IMR-90 (cell line): ENCODE data around the gene ARHGAP31. TPM values are rescaled to one million over a fixed set of nuclear protein-coding genes. Genes with fewer than 3 reads are reported as not detected.

ENCODE experiments used
- ATAC-seq: fragments of 200-7000 bp; cut with Tn5 transposase; 2 replicates; pipeline ENCODE4 v1.9.1; 2020; ENCODE audit warnings: low read depth, mild to moderate bottlenecking, moderate library complexity
- BruUV-seq: library from RNA; stranded (reverse); fragments of 400-500 nt; replicated peaks from 2 replicates; lab custom pipeline; 2021; lab: Mats Ljungman, UMichigan
- CTCF ChIA-PET: fragments of 300-600 bp; formaldehyde crosslinking; extraction: SDS; loops from one replicate; lab custom pipeline; 2021; ENCODE audit warnings: antibody characterized with exemption; lab: Yijun Ruan, JAX
- POLR2A ChIA-PET: fragments of 300-600 bp; sonication (Branson Sonifier 250); formaldehyde crosslinking; loops from one replicate; lab custom pipeline; 2022; ENCODE audit warnings: antibody characterized with exemption; ENCODE audit not compliant: unreplicated experiment; lab: Charles Lee
- DNase-seq: peaks from one replicate; pipeline ENCODE4 v3.0.0; 2013
- H2AFZ ChIP-seq: replicated peaks from 2 replicates; pipeline ENCODE3; 2013; ENCODE audit warnings: low read length, mild to moderate bottlenecking; ENCODE audit not compliant: poor library complexity
- H2AK5ac ChIP-seq: 2 replicates; pipeline ENCODE4 v1.6.1; 2013; ENCODE audit warnings: low read depth, low read length, inconsistent platforms
- H2AK9ac ChIP-seq: replicated peaks from 2 replicates; pipeline ENCODE3; 2013; ENCODE audit warnings: mild to moderate bottlenecking, low read depth, low read length, moderate library complexity; ENCODE audit not compliant: poor library complexity
- H2BK120ac ChIP-seq: 2 replicates; pipeline ENCODE4 v1.6.1; 2013; ENCODE audit warnings: low read depth, low read length, inconsistent platforms
- H2BK15ac ChIP-seq: 3 replicates; pipeline ENCODE4 v1.6.1; 2013; ENCODE audit warnings: low read depth, low read length, inconsistent platforms
- H2BK20ac ChIP-seq: 2 replicates; pipeline ENCODE4 v1.6.1; 2013; ENCODE audit warnings: low read depth, mild to moderate bottlenecking, inconsistent platforms, low read length, moderate library complexity
- H2BK5ac ChIP-seq: 2 replicates; pipeline ENCODE4 v1.6.1; 2013; ENCODE audit warnings: mild to moderate bottlenecking, low read depth, low read length, inconsistent platforms; ENCODE audit not compliant: poor library complexity, severe bottlenecking
- H3K14ac ChIP-seq: replicated peaks from 2 replicates; pipeline ENCODE4 v1.6.1; 2013; ENCODE audit warnings: low read depth, low read length, inconsistent platforms
- H3K18ac ChIP-seq: 2 replicates; pipeline ENCODE4 v1.6.1; 2013; ENCODE audit warnings: low read depth, low read length, control low read depth
- H3K23ac ChIP-seq: 2 replicates; pipeline ENCODE4 v1.6.1; 2013; ENCODE audit warnings: low read depth, low read length, inconsistent platforms
- H3K27ac ChIP-seq: 2 replicates; pipeline ENCODE4 v1.5.1; 2013; ENCODE audit warnings: mild to moderate bottlenecking, control low read depth, low read length; ENCODE audit not compliant: insufficient read depth
- H3K27me3 ChIP-seq: 2 replicates; pipeline ENCODE4 v1.6.1; 2013; ENCODE audit warnings: low read length; ENCODE audit not compliant: control insufficient read depth, insufficient read depth
- H3K36me3 ChIP-seq: 2 replicates; pipeline ENCODE4 v1.6.1; 2013; ENCODE audit warnings: low read length, mixed read lengths; ENCODE audit not compliant: control insufficient read depth, insufficient read depth
- H3K4ac ChIP-seq: 2 replicates; pipeline ENCODE4 v1.6.1; 2013; ENCODE audit warnings: low read depth, low read length, inconsistent platforms
- H3K4me1 ChIP-seq: 2 replicates; pipeline ENCODE4 v1.6.1; 2013; ENCODE audit warnings: low read length, mixed read lengths; ENCODE audit not compliant: control insufficient read depth, insufficient read depth
- H3K4me2 ChIP-seq: 2 replicates; pipeline ENCODE4 v1.6.1; 2013; ENCODE audit warnings: low read depth, mild to moderate bottlenecking, control low read depth, low read length, moderate library complexity
- H3K4me3 ChIP-seq: 2 replicates; pipeline ENCODE4 v1.5.1; 2013; ENCODE audit warnings: low read depth, mild to moderate bottlenecking, control low read depth, low read length, moderate library complexity; ENCODE audit not compliant: insufficient read depth
- H3K56ac ChIP-seq: 2 replicates; pipeline ENCODE4 v1.6.1; 2013; ENCODE audit warnings: low read length, inconsistent platforms; ENCODE audit not compliant: insufficient read depth; ENCODE audit errors: extremely low read depth
- H3K79me1 ChIP-seq, 2 experiments: 2 replicates each; pipeline ENCODE4 v1.6.1; 2013; ENCODE audit warnings: low read length in 2 of 2, inconsistent platforms in 1 of 2, low read depth in 1 of 2
- H3K9ac ChIP-seq: 2 replicates; pipeline ENCODE4 v1.6.1; 2013; ENCODE audit warnings: low read depth, low read length, control low read depth
- H3K9me1 ChIP-seq: 2 replicates; pipeline ENCODE4 v1.6.1; 2013; ENCODE audit warnings: low read length, inconsistent platforms; ENCODE audit not compliant: insufficient read depth
- H3K9me3 ChIP-seq: 2 replicates; pipeline ENCODE4 v1.6.1; 2013; ENCODE audit warnings: low read length; ENCODE audit not compliant: control insufficient read depth, insufficient read depth
- H4K20me1 ChIP-seq: 2 replicates; pipeline ENCODE4 v1.6.1; 2013; ENCODE audit warnings: low read length, inconsistent platforms; ENCODE audit not compliant: insufficient read depth
- H4K5ac ChIP-seq: 2 replicates; pipeline ENCODE4 v1.6.1; 2013; ENCODE audit warnings: mild to moderate bottlenecking, low read depth, low read length, control low read depth
- H4K8ac ChIP-seq, 2 experiments: 2 replicates each; pipeline ENCODE4 v1.6.1; 2013; ENCODE audit warnings: low read depth in 2 of 2, low read length in 2 of 2, control low read depth in 1 of 2, inconsistent platforms in 1 of 2
- H4K91ac ChIP-seq: 2 replicates; pipeline ENCODE4 v1.6.1; 2013; ENCODE audit warnings: low read depth, low read length, inconsistent platforms; ENCODE audit not compliant: insufficient read depth
- BHLHE40 ChIP-seq: fragments of 150-350 bp; IDR thresholded peaks from 2 replicates; pipeline ENCODE4 v1.6.1; 2016; ENCODE audit warnings: mild to moderate bottlenecking, low read depth, low read length
- CHD1 ChIP-seq: IDR thresholded peaks from 2 replicates; pipeline ENCODE4 v1.6.1; 2012; ENCODE audit warnings: low read depth, low read length, improper control_type of control experiment
- FOS ChIP-seq: fragments of 150-350 bp; IDR thresholded peaks from 2 replicates; pipeline ENCODE4 v1.6.1; 2016; ENCODE audit warnings: low read depth, low read length
- POLR2A ChIP-seq: IDR thresholded peaks from 2 replicates; pipeline ENCODE4 v1.6.1; 2012; ENCODE audit warnings: mild to moderate bottlenecking, low read depth, low read length
- RCOR1 ChIP-seq: IDR thresholded peaks from 2 replicates; pipeline ENCODE4 v1.6.1; 2012; ENCODE audit warnings: mild to moderate bottlenecking, low read length, improper control_type of control experiment; ENCODE audit not compliant: insufficient replicate concordance
- RFX5 ChIP-seq: IDR thresholded peaks from 2 replicates; pipeline ENCODE4 v1.8.0; 2012; ENCODE audit warnings: low read depth, mild to moderate bottlenecking, low read length, moderate library complexity
- SMC3 ChIP-seq: fragments of 150-350 bp; IDR thresholded peaks from 2 replicates; pipeline ENCODE4 v1.6.1; 2016; ENCODE audit warnings: low read depth, mild to moderate bottlenecking, antibody characterized with exemption, low read length, moderate library complexity
- WGBS, 2 experiments: methylation state at CpG; one replicate each; pipeline versions ENCODE4 v1.1.5 to v1.1.7; 2013; ENCODE audit warnings: missing lambda C conversion rate in 2 of 2; ENCODE audit not compliant: insufficient read length in 1 of 2; ENCODE audit errors: extremely low coverage in 2 of 2; 5-methylcytosine and 5-hydroxymethylcytosine counted together
- dilution Hi-C: fragments of 300-500 bp; cut with HindIII; formaldehyde crosslinking; loops from one replicate; pipeline ENCODE4 v1.14.3; 2018; ENCODE audit warnings: low sequenced_read_pairs; ENCODE audit not compliant: unreplicated experiment
- in situ Hi-C: fragments of 300-500 bp; cut with MboI; formaldehyde crosslinking; loops from 3 replicates; pipeline ENCODE4 v1.14.3; 2019; ENCODE audit warnings: low sequenced_read_pairs, inconsistent platforms, mixed read lengths
- intact Hi-C: fragments of 100-400 bp; cut with micrococcal nuclease; formaldehyde crosslinking; loops from 2 replicates; pipeline ENCODE4 v1.10.0; 2022
- polyA plus RNA-seq, 3 experiments: library from polyadenylated mRNA; depleted of rRNA; stranded (reverse); fragments of >200 nt; gene quantifications; 2 replicates each; pipeline ENCODE4 v1.2.3, GENCODE V29; 2012; ENCODE audit warnings: low replicate concordance in 1 of 3
- total RNA-seq: library from RNA; depleted of rRNA; stranded (reverse); fragments of >200 nt; gene quantifications from 2 replicates; pipeline ENCODE4 v1.2.3, GENCODE V29; 2012
- TF ChIP-seq, protein P1 (sequence below): fragments of 150-350 bp; IDR thresholded peaks from 2 replicates; pipeline ENCODE4 v1.6.1; 2016; ENCODE audit warnings: low read depth, mild to moderate bottlenecking, low read length, moderate library complexity, borderline replicate concordance

Gene ARHGAP31
- total and polyA plus RNA-seq, 2 of the 4 experiments (the other 2 are of a cell fraction) = 6.6 to 7.7 TPM

DNA sequence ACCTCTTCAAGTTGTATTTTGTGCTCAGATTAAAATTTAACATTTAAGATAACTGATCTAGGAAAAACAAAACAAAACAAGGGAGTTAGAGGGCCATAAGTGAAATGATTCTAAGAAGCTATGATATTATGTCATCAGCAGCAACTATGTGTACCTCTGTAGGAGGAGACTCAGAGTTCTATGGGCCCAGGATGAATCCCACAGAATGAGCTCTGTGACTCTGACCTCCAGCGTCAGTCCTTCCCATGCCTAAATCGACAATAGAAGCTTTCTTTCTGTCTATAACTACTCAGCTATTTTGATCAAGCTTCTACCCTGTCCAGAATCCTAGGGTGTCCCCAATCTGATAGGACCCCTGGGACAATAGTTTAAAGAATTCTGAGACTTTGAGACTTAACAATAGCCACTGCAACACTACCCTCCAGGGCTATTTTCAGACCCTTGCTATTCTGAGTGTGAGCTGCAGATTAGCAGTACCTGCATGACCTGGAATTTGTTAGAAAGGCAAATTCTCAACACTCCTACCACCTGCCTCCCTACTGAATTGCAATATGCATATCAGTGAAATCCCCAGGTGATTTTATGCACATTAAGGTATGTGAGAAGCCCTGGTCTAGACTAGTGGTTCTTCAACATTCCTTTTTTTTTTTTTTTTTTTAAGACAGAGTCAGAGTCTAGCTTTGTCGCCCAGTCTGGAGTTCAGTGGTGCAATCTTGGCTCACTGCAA, 66.7 kb downstream of the ARHGAP31 start:
- Histone ChIP-seq H3K14ac (no peak overlapping the region), H2AFZ (no peak overlapping the region), H3K27me3 (no peaks in the 10 kb centered on the region), H3K9ac (no peak overlapping the region), H2BK5ac (no peak overlapping the region), H3K27ac (no peak overlapping the region), H3K9me3 (no peaks in the 10 kb centered on the region), H4K5ac (no peak overlapping the region), H4K8ac (no peak overlapping the region), H2BK120ac (no peak overlapping the region), H3K4me2 (no peak overlapping the region), H2AK5ac (no peak overlapping the region), H3K23ac (no peak overlapping the region), H3K18ac (no peak overlapping the region), H3K79me1 (peaks cover 6 to 27% of the 10 kb centered on the region in 2 experiments), H3K4me1 (peaks cover 5% of the 10 kb centered on the region), H2BK20ac (no peak overlapping the region), H3K9me1 (peaks cover 5% of the 10 kb centered on the region; the same call in 1 of the 2 replicates), H4K20me1 (no peaks in the 10 kb centered on the region), H3K4me3 (no peak overlapping the region), H2BK15ac (no peak overlapping the region), H3K56ac (no peak overlapping the region), H3K36me3 (peaks cover 2% of the 10 kb centered on the region; the same call in 1 of the 2 replicates), H2AK9ac (no peak overlapping the region), H3K4ac (no peak overlapping the region), H4K91ac (no peak overlapping the region)
- ChIA-PET POLR2A (no interaction called here), CTCF (interaction anchor here (0.7 kb wide), 1 partner anchor 63 kb away, joined by 3 read pairs; no protein-coding TSS in a partner anchor)
- no TSS peak for BruUV-seq
- dilution Hi-C loops (no loop called here), intact Hi-C loops (no loop called here), in situ Hi-C loops (no loop called here)
- TF ChIP-seq SMC3 (no peak), RCOR1 (no peak), BHLHE40 (no peak), FOS (no peak), POLR2A (no peak), CHD1 (no peak), RFX5 (no peak)
- TF ChIP-seq, protein P1, sequence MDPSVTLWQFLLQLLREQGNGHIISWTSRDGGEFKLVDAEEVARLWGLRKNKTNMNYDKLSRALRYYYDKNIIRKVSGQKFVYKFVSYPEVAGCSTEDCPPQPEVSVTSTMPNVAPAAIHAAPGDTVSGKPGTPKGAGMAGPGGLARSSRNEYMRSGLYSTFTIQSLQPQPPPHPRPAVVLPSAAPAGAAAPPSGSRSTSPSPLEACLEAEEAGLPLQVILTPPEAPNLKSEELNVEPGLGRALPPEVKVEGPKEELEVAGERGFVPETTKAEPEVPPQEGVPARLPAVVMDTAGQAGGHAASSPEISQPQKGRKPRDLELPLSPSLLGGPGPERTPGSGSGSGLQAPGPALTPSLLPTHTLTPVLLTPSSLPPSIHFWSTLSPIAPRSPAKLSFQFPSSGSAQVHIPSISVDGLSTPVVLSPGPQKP = no peak
- no peak for DNase-seq
- no peak for ATAC-seq
- no CpG with 5 or more reads among the region's 3 CpGs for WGBS, 2 experiments
